Endothelial cell of umbilical vein (primary cell): Measurements from ENCODE around the gene UFSP1.

Experiments used
- CTCF ChIP-seq, 2 donors: IDR thresholded peaks; 1 replicate in 1 of 2; 2 replicates in 1 of 2; pipeline ENCODE4 v1.5.1; 2011; ENCODE audit warnings: low read length in 2 of 2, mild to moderate bottlenecking in 2 of 2, moderate library complexity in 2 of 2, control low read depth in 1 of 2, inconsistent platforms in 1 of 2, low read depth in 1 of 2; ENCODE audit not compliant: insufficient read depth in 1 of 2; ENCODE audit errors: extremely low read depth in 1 of 2
- EZH2 ChIP-seq: IDR thresholded peaks from 2 replicates; pipeline ENCODE4 v1.6.1; 2012; ENCODE audit warnings: borderline replicate concordance, low read depth, mild to moderate bottlenecking, moderate library complexity, low read length, inconsistent platforms; ENCODE audit not compliant: severe bottlenecking
- GATA2 ChIP-seq: IDR thresholded peaks from 2 replicates; pipeline ENCODE4 v1.7.0; 2011; ENCODE audit warnings: low read depth, mild to moderate bottlenecking, moderate library complexity, mixed read lengths, low read length; ENCODE audit not compliant: insufficient read length, insufficient read depth
- MYC ChIP-seq: IDR thresholded peaks from one replicate; pipeline ENCODE4 v1.6.1; 2011; ENCODE audit warnings: mild to moderate bottlenecking, low read depth, low read length
- POLR2A ChIP-seq: IDR thresholded peaks from 2 replicates; pipeline ENCODE4 v1.6.1; 2012; ENCODE audit warnings: low read depth, mild to moderate bottlenecking, control low read depth, low read length
- POLR2AphosphoS5 ChIP-seq: IDR thresholded peaks from 2 replicates; pipeline ENCODE4 v1.6.1; 2012; ENCODE audit warnings: low read depth, mild to moderate bottlenecking, control low read depth, low read length, moderate library complexity; ENCODE audit not compliant: insufficient read depth
- TF ChIP-seq, protein P1 (sequence below): IDR thresholded peaks from 2 replicates; pipeline ENCODE4 v1.6.1; 2011; ENCODE audit not compliant: insufficient read depth, insufficient read length

DNA sequence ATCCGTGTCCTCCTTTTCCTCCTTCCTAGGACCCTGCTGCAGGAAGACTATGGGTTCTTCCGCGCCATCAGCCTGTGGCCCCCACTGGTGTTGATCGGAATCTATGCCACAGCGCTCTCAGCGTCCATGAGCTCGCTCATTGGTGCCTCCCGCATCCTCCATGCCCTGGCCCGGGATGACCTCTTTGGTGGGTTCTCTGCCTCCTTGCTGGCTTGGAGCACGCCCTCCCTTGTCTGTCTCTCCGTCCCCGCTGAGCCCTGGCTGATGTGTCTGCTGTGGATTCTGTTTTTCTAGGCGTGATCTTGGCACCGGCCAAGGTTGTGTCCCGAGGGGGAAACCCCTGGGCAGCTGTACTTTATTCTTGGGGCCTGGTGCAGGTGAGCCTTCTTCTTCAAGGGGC lies 29.7 kb downstream of the UFSP1 start:
- TF ChIP-seq CTCF (IDR thresholded peaks at IDR 0.05; ENCODE audit: extremely low read depth in 1 of 2, insufficient read depth in 1 of 2, low read depth in 1 of 2, low read length in 2 of 2) (no peak), POLR2A (no peak), EZH2 (no peak), POLR2AphosphoS5 (no peak), MYC (no peak), GATA2 (no peak)
- TF ChIP-seq, protein P1, sequence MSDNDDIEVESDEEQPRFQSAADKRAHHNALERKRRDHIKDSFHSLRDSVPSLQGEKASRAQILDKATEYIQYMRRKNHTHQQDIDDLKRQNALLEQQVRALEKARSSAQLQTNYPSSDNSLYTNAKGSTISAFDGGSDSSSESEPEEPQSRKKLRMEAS = no peak
